ENCODE data around the gene OAS2.

DNA sequence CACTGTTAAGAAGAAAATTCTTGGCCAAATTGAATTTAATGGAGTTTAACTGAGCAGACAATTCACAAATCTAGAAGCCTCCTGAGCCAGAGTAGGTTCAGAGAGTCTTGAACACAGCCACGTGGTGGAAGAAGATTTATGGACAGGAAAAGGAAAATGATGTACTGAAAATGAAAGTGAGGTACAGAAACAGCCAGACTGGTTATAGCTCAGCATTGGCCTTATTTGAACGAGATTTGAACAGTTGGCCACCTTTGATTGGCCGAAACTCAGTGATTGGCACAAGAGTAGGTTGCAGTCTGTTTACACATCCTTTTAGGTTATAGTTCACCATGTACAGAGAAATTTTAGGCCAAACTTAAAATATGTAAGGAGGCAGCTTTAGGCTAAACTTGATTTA, 9.9 kb downstream of the OAS2 start:
- no peak for TF ChIP-seq EZH2 (IDR thresholded peaks at IDR 0.05; ENCODE audit: insufficient read depth, poor library complexity, severe bottlenecking)
- no peak for TF ChIP-seq EZH2phosphoT487 (IDR thresholded peaks at IDR 0.05; ENCODE audit: insufficient read depth, low read depth)
